H1 (cell line): Measurements from ENCODE around the gene CFP. TPM values are rescaled to one million over a fixed set of nuclear protein-coding genes. Genes with fewer than 3 reads are reported as not detected.
A peak's percentile ranks its signal among the peaks of the same experiment; 100 is the strongest.

Experiments used
- CTCF ChIA-PET: fragments of 300-600 bp; sonication (Branson Sonifier 250); formaldehyde crosslinking; loops from one replicate; lab custom pipeline; 2021; ENCODE audit not compliant: partially characterized antibody; lab: Charles Lee
- POLR2A ChIA-PET: fragments of 300-600 bp; sonication (Branson Sonifier 250); formaldehyde crosslinking; loops from one replicate; lab custom pipeline; 2021; ENCODE audit warnings: inconsistent platforms; ENCODE audit not compliant: partially characterized antibody; lab: Charles Lee
- DNase-seq, 2 experiments: peaks; one replicate each; pipeline versions ENCODE4 v3.0.0 to v3.0.0-alpha.2; 2010 to 2022; ENCODE audit warnings: low spot score in 2 of 2, low read depth in 1 of 2, mixed read lengths in 1 of 2
- FAIRE-seq: peaks from 2 replicates; lab custom pipeline; 2011; peaks lifted over from hg19 to GRCh38; lab: Jason Lieb, UNC
- H2AFZ ChIP-seq: 2 replicates; pipeline ENCODE4 v1.8.1; 2012; ENCODE audit warnings: low read length, inconsistent platforms
- H2AK5ac ChIP-seq: 2 replicates; pipeline ENCODE4 v1.6.1; 2013; ENCODE audit warnings: low read depth, low read length
- H2BK120ac ChIP-seq: replicated peaks from 2 replicates; pipeline ENCODE3; 2013; ENCODE audit warnings: low read depth, low read length, inconsistent platforms
- H2BK12ac ChIP-seq: 2 replicates; pipeline ENCODE4 v1.6.1; 2013; ENCODE audit warnings: low read depth, low read length
- H2BK15ac ChIP-seq: 2 replicates; pipeline ENCODE4 v1.6.1; 2013; ENCODE audit warnings: low read length
- H2BK20ac ChIP-seq: 2 replicates; pipeline ENCODE4 v1.6.1; 2013; ENCODE audit warnings: low read length
- H2BK5ac ChIP-seq: 2 replicates; pipeline ENCODE4 v1.6.1; 2013; ENCODE audit warnings: low read depth, low read length
- H3K14ac ChIP-seq: 2 replicates; pipeline ENCODE4 v1.6.1; 2013; ENCODE audit warnings: inconsistent platforms; ENCODE audit not compliant: insufficient read length
- H3K18ac ChIP-seq: 2 replicates; pipeline ENCODE4 v1.6.1; 2013; ENCODE audit warnings: low read length; ENCODE audit errors: extremely low read depth
- H3K23ac ChIP-seq: 2 replicates; pipeline ENCODE4 v1.6.1; 2013; ENCODE audit warnings: inconsistent platforms; ENCODE audit not compliant: insufficient read length
- H3K23me2 ChIP-seq: 2 replicates; pipeline ENCODE4 v1.6.1; 2013; ENCODE audit warnings: low read depth, low read length
- H3K27ac ChIP-seq: 2 replicates; pipeline ENCODE4 v1.6.1; 2011; ENCODE audit warnings: low read depth, low read length, inconsistent platforms
- H3K27me3 ChIP-seq, 4 experiments: replicated peaks in 1 of 4; 1 replicate in 1 of 4; 2 replicates in 3 of 4; pipeline versions ENCODE4 v1.6.1 to v1.8.1; 2011 to 2013; ENCODE audit warnings: low read length in 3 of 4, mild to moderate bottlenecking in 3 of 4, inconsistent platforms in 2 of 4, mixed read lengths in 2 of 4, moderate library complexity in 1 of 4; ENCODE audit not compliant: control insufficient read depth in 3 of 4, insufficient read depth in 3 of 4; ENCODE audit errors: extremely low read depth in 1 of 4
- H3K36me3 ChIP-seq, 4 experiments: 2 replicates each; pipeline versions ENCODE4 v1.6.1 to v1.8.1; 2011 to 2013; ENCODE audit warnings: mild to moderate bottlenecking in 4 of 4, low read length in 3 of 4, moderate library complexity in 2 of 4, control low read depth in 1 of 4, inconsistent platforms in 1 of 4; ENCODE audit not compliant: insufficient read depth in 4 of 4, control insufficient read depth in 2 of 4
- H3K4ac ChIP-seq: replicated peaks from 2 replicates; pipeline ENCODE3; 2013; ENCODE audit warnings: low read length, low read depth, mixed read lengths, inconsistent platforms; ENCODE audit not compliant: insufficient read length
- H3K4me1 ChIP-seq, 4 experiments: replicated peaks in 1 of 4; 1 replicate in 1 of 4; 2 replicates in 3 of 4; pipeline versions ENCODE4 v1.6.1 to v1.8.1; 2011 to 2013; ENCODE audit warnings: low read length in 3 of 4, inconsistent platforms in 2 of 4, mixed read lengths in 1 of 4; ENCODE audit not compliant: insufficient read depth in 4 of 4, control insufficient read depth in 3 of 4
- H3K4me2 ChIP-seq, 2 experiments: 2 replicates each; pipeline versions ENCODE4 v1.6.1 to v1.8.1; 2011 to 2013; ENCODE audit warnings: low read depth in 2 of 2, low read length in 2 of 2, control low read depth in 1 of 2, inconsistent platforms in 1 of 2, mild to moderate bottlenecking in 1 of 2; ENCODE audit not compliant: insufficient read depth in 1 of 2
- H3K4me3 ChIP-seq, 4 experiments: fragments of 200-600, 300-600 bp in 1 of 4; sonication (generic), shearing (Covaris generic), sonication (Bioruptor Twin) in 1 of 4; 2 replicates each; pipeline versions ENCODE4 v1.5.1 to v1.8.1; 2011 to 2016; ENCODE audit warnings: low read length in 4 of 4, low read depth in 3 of 4, control low read depth in 2 of 4, inconsistent platforms in 2 of 4, mild to moderate bottlenecking in 2 of 4, mixed read lengths in 1 of 4, moderate library complexity in 1 of 4; ENCODE audit not compliant: insufficient read depth in 2 of 4; ENCODE audit errors: extremely low read depth in 1 of 4
- H3K56ac ChIP-seq: replicated peaks from 2 replicates; pipeline ENCODE3; 2013; ENCODE audit warnings: low read depth, mild to moderate bottlenecking, mixed read lengths, low read length, inconsistent platforms; ENCODE audit not compliant: insufficient read length
- H3K79me1 ChIP-seq: 2 replicates; pipeline ENCODE4 v1.6.1; 2013; ENCODE audit warnings: low read depth, low read length, control low read depth
- H3K79me2 ChIP-seq, 2 experiments: 2 replicates each; pipeline versions ENCODE4 v1.6.1 to v1.8.1; 2012 to 2013; ENCODE audit warnings: low read length in 2 of 2, mild to moderate bottlenecking in 2 of 2, inconsistent platforms in 1 of 2; ENCODE audit not compliant: insufficient read depth in 2 of 2, control insufficient read depth in 1 of 2
- H3K9ac ChIP-seq, 4 experiments: replicated peaks in 1 of 4; 1 replicate in 1 of 4; 2 replicates in 3 of 4; pipeline versions ENCODE4 v1.6.1 to v1.8.1; 2011 to 2013; ENCODE audit warnings: low read depth in 3 of 4, low read length in 3 of 4, control low read depth in 2 of 4, mild to moderate bottlenecking in 2 of 4, moderate library complexity in 2 of 4, inconsistent platforms in 1 of 4; ENCODE audit errors: extremely low read depth in 1 of 4
- H3K9me3 ChIP-seq, 2 experiments: 2 replicates each; pipeline versions ENCODE4 v1.6.1 to v1.8.1; 2012 to 2013; ENCODE audit warnings: mild to moderate bottlenecking in 2 of 2, moderate library complexity in 2 of 2, control low read depth in 1 of 2, inconsistent platforms in 1 of 2, low read depth in 1 of 2, low read length in 1 of 2, mixed read lengths in 1 of 2; ENCODE audit not compliant: insufficient read depth in 2 of 2
- H4K20me1 ChIP-seq, 2 experiments: replicated peaks in 1 of 2; 2 replicates each; pipeline versions ENCODE3 to v1.8.1; 2011 to 2013; ENCODE audit warnings: inconsistent platforms in 2 of 2, low read length in 2 of 2, mild to moderate bottlenecking in 1 of 2; ENCODE audit not compliant: insufficient read depth in 2 of 2, control insufficient read depth in 1 of 2
- H4K5ac ChIP-seq: 2 replicates; pipeline ENCODE4 v1.6.1; 2013; ENCODE audit warnings: low read length, low read depth, mixed read lengths, inconsistent platforms; ENCODE audit not compliant: insufficient read length
- H4K8ac ChIP-seq: 2 replicates; pipeline ENCODE4 v1.8.0; 2013; ENCODE audit warnings: mild to moderate bottlenecking, moderate library complexity, low read length, inconsistent platforms; ENCODE audit not compliant: insufficient read depth; ENCODE audit errors: extremely low read depth
- H4K91ac ChIP-seq: replicated peaks from 2 replicates; pipeline ENCODE3; 2013; ENCODE audit warnings: low read length, mixed read lengths, inconsistent platforms; ENCODE audit not compliant: insufficient read length
- PHF8 ChIP-seq: fragments of 200-600 bp; sonication (generic); conservative IDR thresholded peaks from 2 replicates; pipeline ENCODE4 v1.7.1; 2012; ENCODE audit warnings: low read depth, mild to moderate bottlenecking, inconsistent platforms, low read length, moderate library complexity
- SUZ12 ChIP-seq: fragments of 200-600 bp; sonication (generic); IDR thresholded peaks from 2 replicates; pipeline ENCODE4 v1.6.1; 2012; ENCODE audit warnings: mild to moderate bottlenecking, inconsistent platforms, low read length, moderate library complexity, mixed read lengths
- WGBS, 2 experiments: shearing (Covaris generic) in 1 of 2; methylation state at CpG; one replicate each; pipeline versions ENCODE4 v1.1.6 to v1.1.7; 2013 to 2015; ENCODE audit warnings: low lambda C conversion rate in 2 of 2, mixed read lengths in 2 of 2, inconsistent platforms in 1 of 2, low coverage in 1 of 2, missing lambda C conversion rate in 1 of 2; ENCODE audit not compliant: insufficient replicate concordance in 2 of 2, insufficient coverage in 1 of 2, insufficient read length in 1 of 2; ENCODE audit errors: extremely low coverage in 1 of 2, missing lambda C conversion rate in 1 of 2; 5-methylcytosine and 5-hydroxymethylcytosine counted together
- polyA plus RNA-seq, 7 experiments: library from polyadenylated mRNA; depleted of rRNA in 3 of 7; stranded (reverse) in 5 of 7; unstranded in 2 of 7; fragments of >200 nt in 5 of 7; fragments of 200-250 nt in 2 of 7; gene quantifications; 1 replicate in 5 of 7; 2 replicates in 1 of 7; 4 replicates in 1 of 7; pipeline versions ENCODE4 v1.2.1 to v1.2.3, GENCODE V29; 2011 to 2013; ENCODE audit warnings: missing spikeins in 2 of 7, mixed read lengths in 2 of 7
- total RNA-seq: library from RNA; stranded (reverse); fragmentation: NEBNext Ultra II Directional; extraction: Animal tissue kit (Norgen Biotek cat#: 25700); gene quantifications from 2 replicates; pipeline ENCODE4 v1.2.1, GENCODE V29; 2021

The CFP gene
- total and polyA plus RNA-seq, 2 of the 8 experiments (the other 6 are each of a cell fraction or from before 2014, with no cell fraction given) = 0.76 to 2.2 TPM

DNA sequence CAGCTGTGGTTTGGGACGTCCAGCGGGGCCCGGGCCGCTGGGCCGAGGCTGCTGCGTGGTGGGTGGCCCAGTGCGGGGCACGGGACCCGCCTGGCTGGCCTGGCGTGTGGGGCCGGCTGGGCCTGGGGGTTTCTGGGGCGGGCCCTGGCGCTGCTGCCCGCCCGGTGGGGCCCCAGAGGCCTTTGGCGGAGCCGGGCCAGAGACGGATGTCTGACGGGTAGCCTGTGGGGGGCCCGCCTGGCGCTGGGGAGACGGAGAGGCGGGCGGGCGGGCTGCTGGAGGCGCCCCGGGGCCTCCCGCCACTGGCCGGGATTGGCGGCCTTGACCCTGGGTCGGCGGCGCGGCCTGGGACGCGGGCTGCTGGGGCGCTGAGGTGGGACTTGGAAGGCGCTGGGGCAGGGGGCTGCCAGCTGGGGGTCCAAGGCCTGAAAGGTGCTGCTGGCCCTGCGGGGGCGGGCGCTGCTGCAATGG, 55.6 kb downstream of the CFP start:
- Histone ChIP-seq H3K18ac (no peak overlapping the region), H3K79me2 (no peaks in the 10 kb centered on the region), H2AK5ac (no peak overlapping the region), H2BK5ac (no peak overlapping the region), H3K27me3 (no peaks in the 10 kb centered on the region), H2BK120ac (no peak overlapping the region), H2AFZ (no peak overlapping the region), H3K27ac (peak overlapping the region; percentile 85; the same call in 1 of the 2 replicates), H3K36me3 (peaks cover 0 to 10% (median 3%) of the 10 kb centered on the region in 4 experiments; a peak in 3 of 8 replicates), H3K14ac (no peak overlapping the region), H2BK15ac (no peak overlapping the region), H3K4ac (no peak overlapping the region)
- CTCF ChIA-PET = interaction anchor here (0.7 to 1.6 kb wide), 5 partner anchors 8 to 70 kb away, joined by 3 to 5 read pairs (median 4); partner anchors contain the start of gene TIMP1
- no peak for TF ChIP-seq SUZ12
- peak; percentile 15; the same call in 1 of the 2 replicates for TF ChIP-seq PHF8
- TF ChIP-seq, all 59 proteins: peak for 1
- H3K23me2 ChIP-seq = peaks cover 7% of the 10 kb centered on the region; the same call in 1 of the 2 replicates
- no peak overlapping the region for H2BK20ac ChIP-seq
- H3K9me3 ChIP-seq = no peaks in the 10 kb centered on the region
- peak overlapping the region; percentile 86 for H4K5ac ChIP-seq
- peak overlapping the region; percentile 41 to 63 (median 46) for H3K4me3 ChIP-seq
- FAIRE-seq (no peak), DNase-seq (no peak)
- H3K56ac ChIP-seq = no peak overlapping the region
- H3K23ac ChIP-seq = no peak overlapping the region
- H3K4me1 ChIP-seq = peaks cover 0 to 15% (median 9%) of the 10 kb centered on the region in 4 experiments; a peak in 5 of 7 replicates
- no peak overlapping the region for H2BK12ac ChIP-seq
- no peak overlapping the region for H4K91ac ChIP-seq
- peak overlapping the region; percentile 68 to 82 for H3K4me2 ChIP-seq
- H4K8ac ChIP-seq = peak overlapping the region; percentile 93; the same call in 1 of the 2 replicates
- 0% methylated on average over 6 of the region's 41 CpGs; no CpG with 5 or more reads in 1 of the 2 experiments for WGBS, 2 experiments
- no peaks in the 10 kb centered on the region for H4K20me1 ChIP-seq
- no peaks in the 10 kb centered on the region for H3K79me1 ChIP-seq
- H3K9ac ChIP-seq = peak overlapping the region in 2 of 4 experiments; percentile 60 to 74; a peak in 5 of 7 replicates
- POLR2A ChIA-PET = interaction anchor here (0.7 to 2.6 kb wide), 13 partner anchors 8 to 356 kb away, joined by 3 to 11 read pairs (median 4); partner anchors contain the start of genes ARAF, SYN1 and TIMP1
